Loucy (cell line): ENCODE measurements around the gene CLEC17A.

Experiments used
- CTCF ChIP-seq: fragments of 200-600 bp; sonication (generic); conservative IDR thresholded peaks from 2 replicates; pipeline ENCODE4 v1.5.1; 2014; ENCODE audit warnings: mild to moderate bottlenecking, antibody characterized with exemption, low read length
- EZH2phosphoT487 ChIP-seq: fragments of 200-600 bp; IDR thresholded peaks from 2 replicates; pipeline ENCODE4 v1.6.1; 2018; ENCODE audit warnings: antibody characterized with exemption, mild to moderate bottlenecking, moderate library complexity, borderline replicate concordance

- no peak for TF ChIP-seq CTCF
- TF ChIP-seq EZH2phosphoT487, result no peak
Observed at GRCh38 chr19:14611051-14611450, 28.2 kb downstream of the CLEC17A start.
